ENCODE data around the gene SGK2.

DNA sequence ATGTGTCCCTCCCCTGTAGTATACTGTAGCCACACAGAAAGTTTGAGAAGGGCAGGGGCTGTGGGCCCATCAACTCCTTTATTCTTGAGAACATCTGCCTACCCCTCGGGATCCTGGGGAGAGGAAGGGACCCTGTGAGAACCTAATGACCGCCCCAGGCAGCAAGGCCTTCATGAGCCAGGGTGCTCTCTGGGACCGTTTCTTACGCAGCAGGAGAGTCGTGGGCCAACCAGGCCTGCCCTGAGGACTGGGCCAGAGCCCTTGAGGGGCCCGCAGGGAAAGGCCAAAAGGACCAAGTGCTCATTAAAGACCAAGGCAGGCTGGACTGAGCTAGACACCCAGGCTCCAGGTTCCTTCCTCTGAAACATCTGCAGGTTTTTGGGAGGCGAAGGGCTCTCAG, 5.2 kb downstream of the SGK2 start:
- TF ChIP-seq, protein P1, sequence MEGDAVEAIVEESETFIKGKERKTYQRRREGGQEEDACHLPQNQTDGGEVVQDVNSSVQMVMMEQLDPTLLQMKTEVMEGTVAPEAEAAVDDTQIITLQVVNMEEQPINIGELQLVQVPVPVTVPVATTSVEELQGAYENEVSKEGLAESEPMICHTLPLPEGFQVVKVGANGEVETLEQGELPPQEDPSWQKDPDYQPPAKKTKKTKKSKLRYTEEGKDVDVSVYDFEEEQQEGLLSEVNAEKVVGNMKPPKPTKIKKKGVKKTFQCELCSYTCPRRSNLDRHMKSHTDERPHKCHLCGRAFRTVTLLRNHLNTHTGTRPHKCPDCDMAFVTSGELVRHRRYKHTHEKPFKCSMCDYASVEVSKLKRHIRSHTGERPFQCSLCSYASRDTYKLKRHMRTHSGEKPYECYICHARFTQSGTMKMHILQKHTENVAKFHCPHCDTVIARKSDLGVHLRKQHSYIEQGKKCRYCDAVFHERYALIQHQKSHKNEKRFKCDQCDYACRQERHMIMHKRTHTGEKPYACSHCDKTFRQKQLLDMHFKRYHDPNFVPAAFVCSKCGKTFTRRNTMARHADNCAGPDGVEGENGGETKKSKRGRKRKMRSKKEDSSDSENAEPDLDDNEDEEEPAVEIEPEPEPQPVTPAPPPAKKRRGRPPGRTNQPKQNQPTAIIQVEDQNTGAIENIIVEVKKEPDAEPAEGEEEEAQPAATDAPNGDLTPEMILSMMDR (conservative IDR thresholded peaks at IDR 0.05; ENCODE audit: low read depth, low read length): no peak
- TF ChIP-seq EZH2 (IDR thresholded peaks at IDR 0.05; ENCODE audit: borderline replicate concordance, low read depth, low read length, poor library complexity, severe bottlenecking): no peak
